GM18498 (cell line): ENCODE measurements around the gene CDC42EP1.
"Not testable (repeated sequence)": the region's sequence is repeated elsewhere in the genome, so short reads cannot be mapped to it uniquely, and the experiment has no call there.

ENCODE experiments used
- ATAC-seq: cut with Tn5 transposase; IDR thresholded peaks from one replicate; pipeline ENCODE4 v1.9.1; 2021; ENCODE audit warnings: mild to moderate bottlenecking, moderate library complexity; ENCODE audit not compliant: unreplicated experiment

Gene CDC42EP1

DNA sequence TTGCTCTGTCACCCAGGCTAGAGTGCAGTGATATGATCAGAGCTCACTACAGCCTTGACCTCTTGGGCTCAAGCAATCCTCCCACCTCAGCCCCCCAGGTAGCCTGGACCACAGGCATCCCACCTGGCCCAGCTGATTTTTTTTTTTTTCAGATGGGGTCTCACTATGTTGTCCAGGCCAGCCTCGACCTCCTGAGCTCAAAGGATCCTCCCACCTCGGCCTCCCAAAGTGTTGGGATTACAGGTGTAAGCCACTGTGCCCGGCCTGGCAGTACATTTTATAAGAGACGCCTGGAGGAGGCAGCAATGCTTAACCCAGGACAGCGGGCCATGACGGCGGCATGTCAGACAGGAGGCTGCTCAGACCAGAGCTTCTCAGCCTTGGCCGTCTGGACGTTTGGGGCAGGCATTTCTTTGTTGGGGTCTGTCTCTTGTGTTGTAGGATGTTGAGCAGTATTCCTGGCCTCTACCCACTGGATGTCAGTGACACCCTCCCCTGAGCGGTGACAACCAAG, 15.3 kb downstream of the CDC42EP1 start:
- ATAC-seq: no peak

DNA sequence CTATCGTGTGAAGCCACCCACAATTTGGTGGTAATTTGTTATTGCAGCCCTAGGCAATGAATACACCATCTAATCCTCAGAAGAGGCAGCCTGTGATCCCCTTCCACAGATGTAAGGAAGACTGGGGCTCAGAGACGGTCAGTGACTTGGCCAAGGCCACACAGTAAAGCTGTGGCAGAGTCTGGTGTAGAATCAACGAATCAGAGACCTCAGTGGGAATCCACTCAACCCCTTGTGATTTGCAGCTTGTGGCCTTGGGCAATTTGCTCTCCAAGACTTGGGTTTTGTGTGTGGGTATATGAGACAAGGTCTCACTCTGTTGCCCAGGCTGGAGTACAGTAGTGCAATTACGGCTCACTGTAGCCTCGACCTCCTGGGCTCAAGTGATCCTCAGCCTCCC, 17.7 kb downstream of the CDC42EP1 start:
- ATAC-seq: no peak

DNA sequence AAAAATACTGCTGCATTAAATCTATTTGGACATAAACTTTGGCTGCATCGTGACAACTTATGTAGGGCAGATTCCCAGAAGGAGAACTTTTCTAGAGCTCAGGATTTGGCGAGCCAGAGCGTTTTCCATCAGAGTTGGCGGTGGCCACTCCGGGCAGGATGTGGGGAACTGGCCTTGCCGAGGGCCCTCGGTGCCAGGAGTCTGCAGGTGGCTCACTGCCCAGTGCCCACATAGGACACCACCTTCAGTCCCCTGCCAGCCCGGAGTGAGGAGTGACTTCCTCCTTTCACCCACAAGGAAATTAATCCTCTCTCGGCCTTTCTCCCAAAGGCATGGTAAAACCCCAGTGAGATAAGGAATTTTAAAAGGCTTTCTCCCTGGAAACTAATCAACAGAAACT, 21.2 kb downstream of the CDC42EP1 start:
- ATAC-seq: no peak

DNA sequence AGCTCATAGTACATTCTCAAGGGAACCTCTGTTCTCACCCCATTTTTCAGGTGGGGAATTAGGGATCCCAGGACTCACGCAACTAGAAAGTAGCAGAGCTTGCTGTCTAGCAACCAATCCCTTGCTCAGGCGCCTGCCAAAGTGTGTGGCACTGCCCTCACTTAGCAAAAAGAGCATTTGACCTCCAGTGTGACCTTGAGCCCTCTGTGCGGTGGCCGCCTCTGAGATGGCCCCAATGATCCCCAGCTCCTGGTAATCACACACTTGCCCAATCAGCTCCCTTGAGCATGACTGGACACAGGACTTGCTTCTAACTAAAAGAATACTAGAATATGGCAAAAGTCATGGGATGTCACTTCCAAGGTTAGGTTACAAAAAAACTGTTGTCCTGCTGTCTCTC, 22.2 kb downstream of the CDC42EP1 start:
- ATAC-seq: no peak

DNA sequence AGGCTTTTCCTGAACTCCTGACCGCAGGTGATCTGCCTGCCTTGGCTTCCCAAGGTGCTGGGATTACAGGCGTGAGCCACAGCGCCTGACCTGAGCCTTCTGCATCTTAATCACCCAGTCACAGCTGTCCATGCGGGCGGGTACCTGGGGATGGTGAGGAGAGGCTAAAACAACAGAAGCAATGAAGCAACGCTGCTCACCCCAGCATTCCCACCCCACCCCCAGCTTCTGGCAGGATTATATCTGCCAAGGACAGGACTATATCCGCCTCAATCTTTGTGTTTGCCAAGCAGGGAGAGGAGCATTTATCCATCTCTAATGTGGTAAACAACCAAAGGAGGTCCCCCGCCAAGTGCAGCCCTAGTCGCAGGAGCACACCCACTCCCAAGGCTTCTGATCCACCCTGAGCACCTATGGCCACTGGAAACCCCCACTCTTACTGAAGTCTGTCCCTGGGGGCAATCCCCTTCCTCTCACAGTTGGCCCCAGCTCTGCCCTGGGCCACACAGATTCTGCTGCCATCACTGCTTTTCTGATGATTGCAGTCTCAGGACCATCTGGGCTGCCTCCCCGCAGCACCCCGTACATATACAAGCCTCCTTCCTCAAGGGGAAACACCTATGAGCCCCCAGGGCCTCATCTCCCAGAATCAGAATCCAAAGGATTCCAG, 28.4 kb downstream of the CDC42EP1 start:
- ATAC-seq: no peak

DNA sequence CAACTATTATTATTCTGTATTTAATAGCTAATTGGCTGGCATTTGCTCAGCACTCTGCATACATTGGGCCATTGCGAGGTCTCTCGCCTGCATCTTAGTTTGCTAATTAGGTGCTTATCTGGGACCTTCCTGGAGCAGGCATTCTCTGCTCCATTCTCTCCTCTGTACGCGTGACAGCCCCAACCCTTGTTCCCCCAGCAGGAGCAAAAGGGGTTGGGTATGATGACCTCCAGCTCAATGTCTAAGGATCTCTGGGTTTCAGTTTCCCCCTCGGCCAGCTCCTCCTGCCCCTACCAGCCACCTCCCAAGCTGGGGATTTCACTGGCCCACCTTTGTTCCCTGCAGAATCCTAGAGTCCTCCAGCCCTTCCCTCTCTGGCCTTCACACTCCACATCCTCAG, 29.4 kb downstream of the CDC42EP1 start:
- ATAC-seq: no peak

DNA sequence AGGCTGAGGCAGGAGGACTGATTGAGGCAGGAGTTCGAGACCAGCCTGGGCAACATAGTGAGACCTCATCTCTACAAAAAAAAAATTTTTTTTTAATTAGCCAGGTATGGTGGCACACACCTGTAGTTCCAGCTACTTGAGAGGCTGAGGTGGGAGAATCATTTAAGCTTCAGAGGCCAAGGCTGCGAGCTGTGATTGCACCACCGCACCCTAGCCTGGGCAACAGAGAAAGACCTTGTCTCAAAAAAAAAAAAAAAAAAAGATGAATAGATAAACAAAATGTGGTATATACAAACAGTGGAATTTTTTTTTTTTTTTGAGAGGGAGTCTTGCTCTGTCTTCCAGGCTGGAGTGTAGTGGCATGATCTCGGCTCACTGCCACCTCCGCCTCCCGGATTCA, 30.8 kb downstream of the CDC42EP1 start:
- ATAC-seq: not testable (repeated sequence)

DNA sequence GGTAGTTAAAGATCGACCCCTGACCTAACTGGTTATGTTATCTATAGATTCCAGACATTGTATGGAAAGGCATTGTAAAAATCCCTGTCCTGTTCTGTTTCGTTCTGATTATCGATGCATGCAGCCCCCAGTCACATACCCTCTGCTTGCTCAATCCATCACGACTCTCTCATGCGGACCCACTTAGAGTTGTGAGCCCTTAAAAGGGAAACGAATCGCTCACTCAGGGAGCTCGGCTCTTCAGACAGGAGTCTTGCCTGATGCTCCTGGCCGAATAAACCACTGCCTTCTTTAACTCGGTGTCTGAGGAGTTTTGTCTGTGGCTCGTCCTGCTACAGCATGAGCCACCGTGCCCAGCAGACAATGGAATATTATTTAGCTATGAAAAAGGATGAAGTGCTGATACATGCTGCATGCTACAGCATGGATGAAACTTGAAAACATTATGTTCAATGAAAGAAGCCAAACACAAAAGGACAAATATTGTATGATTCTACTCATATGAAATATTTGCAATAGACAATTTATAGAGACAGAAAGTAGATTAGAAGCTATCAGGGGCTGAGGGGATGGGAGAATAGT, 31.6 kb downstream of the CDC42EP1 start:
- no peak for ATAC-seq

DNA sequence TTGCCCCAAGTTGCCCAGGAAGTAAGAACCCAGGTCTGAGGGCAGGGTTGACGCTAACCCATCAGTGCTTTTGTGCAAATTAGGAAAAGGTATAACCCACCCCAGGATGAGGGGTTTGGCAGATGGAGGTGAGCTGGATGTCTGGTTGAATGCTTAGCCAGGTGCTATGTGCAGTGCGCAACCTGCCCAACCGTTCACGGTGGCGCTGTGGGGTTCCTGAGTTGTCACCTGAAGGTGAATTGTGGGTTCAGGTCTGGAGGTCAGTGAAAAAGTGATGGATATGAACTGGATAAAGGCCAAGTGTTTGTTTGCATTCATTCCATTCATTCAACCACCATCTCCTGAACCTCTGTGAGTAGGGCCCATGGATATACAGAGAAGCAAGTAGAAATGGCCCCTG, 34.0 kb downstream of the CDC42EP1 start:
- ATAC-seq: no peak

DNA sequence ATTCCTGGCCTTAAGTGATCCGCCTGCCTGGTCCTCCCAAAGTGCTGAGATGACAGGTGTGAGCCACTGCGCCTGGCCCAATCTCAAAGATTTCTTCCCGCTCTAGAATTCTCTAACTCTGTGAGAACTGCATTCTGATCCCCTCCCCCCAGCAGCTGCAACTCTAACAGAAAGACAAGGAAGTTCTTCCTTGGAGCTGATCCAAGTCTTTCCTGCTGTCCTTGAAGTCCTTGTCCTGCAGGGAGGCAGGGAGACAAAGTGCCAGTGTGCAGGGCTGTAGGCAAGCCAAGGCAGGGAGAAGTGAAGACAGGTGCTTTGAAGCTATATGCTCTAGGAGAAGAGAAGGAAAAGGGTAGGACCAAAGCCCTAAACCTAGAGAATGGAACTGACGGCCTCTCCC, 38.9 kb downstream of the CDC42EP1 start:
- no peak for ATAC-seq

DNA sequence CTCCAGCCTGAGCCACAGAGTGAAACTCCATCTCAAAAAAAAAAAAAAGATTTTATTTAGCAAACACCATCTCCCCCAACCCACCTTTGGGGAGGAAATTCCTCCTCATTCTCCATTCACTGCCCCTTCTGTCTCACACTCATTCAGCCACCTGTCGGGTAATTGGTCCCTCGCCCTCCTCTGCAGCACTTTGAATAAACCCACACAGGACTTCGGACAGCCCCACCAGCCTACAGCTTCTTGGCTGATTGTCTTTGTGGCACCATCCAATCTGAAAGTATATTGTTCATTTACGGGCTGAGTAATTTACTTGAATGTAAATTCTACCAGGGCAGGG, 40.9 kb downstream of the CDC42EP1 start:
- no peak for ATAC-seq

DNA sequence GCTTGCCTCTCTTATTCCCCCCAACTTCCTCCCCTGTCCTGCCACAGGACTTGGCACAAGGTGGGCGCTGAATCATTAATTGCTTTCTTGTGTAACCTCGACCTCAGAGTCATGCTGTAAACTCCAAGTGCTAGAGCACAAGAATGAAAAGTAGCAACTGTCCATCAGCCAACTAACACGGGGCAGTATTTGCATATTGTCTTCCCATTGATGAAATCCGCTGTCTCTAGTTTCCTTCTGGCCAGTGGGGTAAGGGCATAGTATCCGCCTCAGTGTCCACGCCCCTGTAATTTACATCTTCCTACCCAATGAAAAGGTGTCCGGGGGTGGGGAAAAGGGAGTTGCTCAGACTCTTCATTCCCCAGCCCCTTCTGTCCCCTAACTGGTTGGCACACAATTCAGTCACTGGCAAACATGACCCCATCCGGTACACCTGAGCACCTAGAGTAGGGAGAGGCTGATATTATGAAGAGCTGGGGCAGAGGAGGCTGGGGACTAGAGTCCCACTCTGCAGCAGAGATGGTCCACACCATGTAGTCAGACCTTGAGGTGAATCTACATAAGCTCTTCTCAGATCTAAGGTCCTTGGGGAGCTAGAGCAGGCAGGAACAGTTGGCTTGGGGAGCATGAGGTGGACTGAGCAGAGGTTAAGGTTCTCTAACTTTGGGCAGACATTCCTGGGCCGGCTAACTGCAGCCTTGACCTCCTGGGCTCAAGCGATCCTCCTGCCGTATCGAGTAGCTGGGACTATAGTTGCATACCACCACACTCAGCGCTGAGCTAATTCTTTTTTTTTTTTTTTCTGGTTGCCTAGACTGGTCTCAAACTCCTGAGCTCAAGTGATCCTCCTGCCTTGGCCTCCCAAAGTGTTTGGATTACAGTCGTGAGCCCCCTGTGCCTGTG, 41.5 kb downstream of the CDC42EP1 start:
- ATAC-seq: no peak

DNA sequence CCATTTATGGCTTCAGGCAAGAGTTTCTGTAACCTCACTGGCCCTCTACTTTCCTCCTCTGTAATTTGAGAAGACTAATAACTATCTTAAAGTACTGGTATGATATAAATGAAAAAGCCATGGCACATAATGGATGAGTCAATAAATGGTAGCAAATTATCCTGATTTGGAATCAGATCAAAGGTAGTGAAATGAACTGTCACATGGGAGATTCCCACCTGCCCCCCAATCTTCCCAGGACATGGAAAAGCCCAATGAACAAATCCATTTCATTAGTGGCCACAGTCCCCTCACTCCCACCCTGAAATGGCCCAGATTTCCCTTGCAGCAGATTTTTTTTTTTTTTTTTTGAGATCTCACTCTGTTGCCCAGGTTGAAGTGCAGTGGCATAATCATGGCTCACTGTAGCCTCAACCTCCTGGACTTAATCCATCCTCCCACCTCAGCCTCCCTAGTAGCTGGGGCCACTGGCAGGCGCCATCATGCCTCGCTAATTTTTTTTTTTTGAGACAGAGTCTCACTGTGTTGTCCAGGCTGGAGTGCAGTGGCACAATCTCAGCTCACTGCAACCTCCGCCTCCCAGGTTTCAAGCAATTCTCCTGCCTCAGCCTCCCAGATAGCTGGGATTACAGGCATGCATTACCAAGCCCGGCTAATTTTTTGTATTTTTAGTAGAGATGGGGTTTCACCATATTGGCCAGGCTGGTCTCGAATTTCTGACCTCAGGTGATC, 42.4 kb downstream of the CDC42EP1 start:
- ATAC-seq: not testable (repeated sequence)

DNA sequence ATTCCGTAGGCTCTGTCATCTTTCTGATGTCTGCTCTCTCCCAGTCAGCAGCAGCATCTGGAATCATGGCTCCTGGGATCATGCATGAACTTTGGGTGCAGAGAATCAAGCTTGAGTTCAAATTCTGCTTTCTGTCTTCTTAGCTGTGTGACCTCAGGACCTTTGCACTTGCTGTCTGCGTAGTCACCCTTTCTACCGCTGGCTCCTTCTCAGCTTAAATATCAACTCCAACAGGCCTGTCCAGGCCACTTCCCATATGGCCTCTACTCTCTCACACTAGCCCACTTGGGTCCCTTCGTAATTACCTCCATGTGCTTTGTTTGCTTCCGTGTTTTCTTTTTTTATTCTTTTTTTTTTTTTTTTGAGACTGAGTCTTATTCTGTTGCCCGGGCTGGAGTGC, 43.8 kb downstream of the CDC42EP1 start:
- no peak for ATAC-seq

DNA sequence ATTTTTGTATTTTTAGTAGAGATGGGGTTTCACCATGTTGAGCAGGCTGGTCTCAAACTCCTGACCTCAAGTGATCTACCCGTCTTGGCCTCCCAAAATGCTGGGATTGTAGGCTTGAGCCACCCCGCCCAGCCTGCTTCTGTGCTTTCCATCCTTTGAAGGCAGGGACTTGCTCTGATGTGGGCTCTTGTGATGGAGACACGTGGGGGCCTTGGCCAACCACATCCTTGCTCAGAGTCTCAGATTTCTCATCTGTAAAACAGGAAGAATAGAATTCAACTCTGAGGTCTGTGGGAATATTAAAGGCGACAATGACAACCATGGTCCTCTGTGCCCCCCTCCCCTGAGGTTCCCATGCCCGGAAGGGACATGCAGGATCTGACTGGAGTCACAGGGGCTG, 44.6 kb downstream of the CDC42EP1 start:
- ATAC-seq: no peak

DNA sequence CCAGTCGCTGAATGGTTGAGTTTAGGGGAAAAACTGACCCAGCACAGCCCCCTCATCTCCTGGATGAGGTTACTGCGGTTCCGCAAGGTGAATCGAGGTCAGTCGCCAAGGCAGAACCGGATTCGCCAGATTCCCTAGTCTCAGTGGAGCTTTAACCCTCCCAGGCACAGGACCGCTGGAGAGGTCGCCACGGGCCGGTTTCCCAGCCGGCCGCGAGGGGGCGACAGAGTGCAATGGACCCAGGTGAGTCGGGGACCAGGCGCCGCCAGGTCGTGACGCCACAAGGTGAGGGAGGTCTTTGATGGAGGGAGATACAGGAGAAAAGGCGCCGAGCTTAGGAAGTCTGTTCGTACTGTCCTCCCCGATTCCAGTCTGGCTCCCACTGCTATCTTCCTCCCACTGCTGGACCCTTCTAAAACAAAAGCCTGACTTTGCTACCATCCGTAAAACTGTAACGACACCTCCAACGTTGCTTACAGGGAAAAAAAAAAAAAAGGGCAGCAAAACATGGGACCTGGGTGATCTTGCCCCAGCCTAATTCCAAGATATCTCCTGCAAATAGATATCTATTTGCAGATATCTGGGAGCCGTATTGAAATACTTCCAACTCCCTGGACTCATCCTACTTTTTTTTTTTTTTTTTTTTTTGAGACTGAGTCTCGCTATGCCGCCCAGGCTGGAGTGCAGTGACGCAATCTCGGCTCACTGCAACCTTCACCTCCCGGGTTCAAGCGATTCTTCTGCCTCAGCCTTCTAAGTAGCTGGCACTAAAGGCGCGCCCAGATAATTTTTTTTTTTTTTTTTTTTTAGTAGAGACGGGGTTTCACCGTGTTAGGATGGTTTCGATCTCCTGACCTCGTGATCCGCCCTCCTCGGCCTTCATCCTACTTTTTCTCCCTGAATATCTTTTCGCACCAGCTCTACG, 47.0 kb downstream of the CDC42EP1 start:
- ATAC-seq: peak; percentile 29

DNA sequence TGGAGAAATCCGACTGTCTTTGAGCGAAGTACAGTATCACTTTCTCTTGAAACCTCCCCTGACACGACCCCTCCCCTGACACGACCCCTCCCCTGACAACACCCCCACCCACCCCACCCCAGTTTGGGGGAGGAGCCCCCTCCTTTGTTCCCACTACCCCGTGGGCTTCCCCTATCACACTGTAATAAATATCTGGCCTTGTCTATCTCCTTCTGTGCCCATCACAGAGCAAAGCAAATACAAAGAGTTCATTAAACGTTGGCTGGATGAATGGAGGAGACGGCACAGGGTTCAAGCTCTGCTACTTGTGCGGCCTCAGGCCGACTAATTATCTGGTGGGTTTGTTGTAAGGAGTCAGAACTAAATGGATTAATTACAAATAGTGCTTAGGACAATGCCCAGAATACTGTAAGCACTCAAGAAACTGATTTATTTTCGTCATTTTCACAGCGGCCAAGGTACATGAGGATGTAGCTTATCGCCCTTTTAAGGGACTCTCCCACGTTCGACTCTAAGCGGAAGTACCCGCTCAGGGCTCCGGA, 47.7 kb downstream of the CDC42EP1 start:
- ATAC-seq: no peak

DNA sequence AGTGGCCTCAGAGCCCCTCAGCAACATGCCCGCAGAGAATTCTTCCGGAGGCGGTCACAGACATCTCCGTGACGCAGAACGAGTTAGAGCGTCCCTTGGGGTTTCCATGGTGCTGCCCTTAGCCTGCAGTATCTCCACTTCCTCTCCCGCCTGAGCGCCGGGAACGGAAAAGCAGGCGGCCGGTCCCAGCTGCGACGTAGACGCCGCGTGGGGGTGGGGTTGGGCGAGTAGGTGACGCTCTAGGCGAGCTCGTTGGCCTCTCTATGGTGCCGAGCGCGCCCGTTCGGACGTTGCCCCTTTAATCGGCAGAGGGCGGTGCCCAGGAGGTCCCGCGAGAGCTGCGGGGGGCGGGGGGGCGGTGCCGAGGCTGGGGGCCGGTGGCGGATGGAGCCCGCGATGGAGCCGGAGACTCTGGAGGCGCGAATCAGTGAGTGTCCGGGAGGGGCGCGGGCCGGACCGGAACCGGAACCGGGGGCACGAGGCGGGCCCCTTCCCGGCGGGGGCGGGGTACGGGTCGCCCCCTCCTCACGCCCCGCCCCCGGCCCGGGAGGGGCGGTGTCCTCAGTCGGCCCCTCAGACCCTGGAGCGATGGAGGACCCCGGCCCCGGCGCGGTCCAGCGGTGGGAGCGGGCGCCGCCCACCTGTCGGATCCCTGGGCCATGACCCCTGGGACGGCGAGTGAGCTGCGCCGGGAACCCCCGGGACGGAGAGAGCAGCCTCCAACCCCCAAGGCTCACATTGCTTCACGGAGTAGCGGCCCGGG, 48.4 kb downstream of the CDC42EP1 start, which contains the start of gene GGA1:
Gene GGA1 (plus strand): TSS at position 358 of the 763 bp plus-strand sequence. CDS start 27 bp downstream, at position 385.
- peak; percentile 83 for ATAC-seq
